HepG2 (cell line): ENCODE data around the gene CPPED1. TPM values are rescaled to one million over a fixed set of nuclear protein-coding genes. Genes with fewer than 3 reads are reported as not detected.

Experiments
- ATAC-seq: fragments of 200-7000 bp; cut with Tn5 transposase; 3 replicates; pipeline ENCODE4 v1.9.1; 2020; ENCODE audit warnings: mild to moderate bottlenecking, moderate library complexity
- BruUV-seq: library from RNA; stranded (reverse); fragments of 400-500 nt; replicated peaks from 2 replicates; lab custom pipeline; 2021; lab: Mats Ljungman, UMichigan
- CTCF ChIA-PET: fragments of 300-600 bp; formaldehyde crosslinking; extraction: SDS; loops from one replicate; lab custom pipeline; 2021; ENCODE audit warnings: low total read pairs, inconsistent platforms, low intra/inter-chr PET ratio; lab: Yijun Ruan, JAX
- POLR2A ChIA-PET: fragments of 350-600 bp; sonication (Branson Sonifier 250); formaldehyde crosslinking; loops from one replicate; lab custom pipeline; 2020; ENCODE audit warnings: antibody characterized with exemption, inconsistent platforms; lab: Yijun Ruan, JAX
- DNase-seq: peaks from one replicate; pipeline ENCODE4 v3.0.0-alpha.2; 2015; ENCODE audit warnings: low spot score
- FAIRE-seq: peaks from 3 replicates; lab custom pipeline; 2011; peaks lifted over from hg19 to GRCh38; lab: Jason Lieb, UNC
- H2AFZ ChIP-seq: one replicate; pipeline ENCODE4 v1.6.1; 2011; ENCODE audit warnings: low read length, inconsistent platforms
- H3K27ac ChIP-seq: fragments of 300-600 bp; 3 replicates; pipeline ENCODE4 v1.8.0; 2011; ENCODE audit warnings: mixed run types, mild to moderate bottlenecking, mixed read lengths, low read length, inconsistent platforms; ENCODE audit not compliant: insufficient read depth; ENCODE audit errors: extremely low read length
- H3K27me3 ChIP-seq, 2 experiments: fragments of 200-600 bp in 1 of 2; 2 replicates in 1 of 2; 3 replicates in 1 of 2; pipeline versions ENCODE4 v1.6.0 to v1.8.0; 2011; ENCODE audit warnings: low read length in 2 of 2, mild to moderate bottlenecking in 2 of 2, moderate library complexity in 2 of 2, inconsistent platforms in 1 of 2; ENCODE audit not compliant: insufficient read depth in 2 of 2, control insufficient read depth in 1 of 2
- H3K36me3 ChIP-seq, 2 experiments: fragments of 200-600 bp in 1 of 2; replicated peaks in 1 of 2; 2 replicates in 1 of 2; 3 replicates in 1 of 2; pipeline versions ENCODE4 v1.5.1 to v1.8.0; 2011; ENCODE audit warnings: low read length in 2 of 2, inconsistent platforms in 1 of 2; ENCODE audit not compliant: insufficient read depth in 2 of 2, control insufficient read depth in 1 of 2
- H3K4me1 ChIP-seq: 2 replicates; pipeline ENCODE4 v1.5.1; 2012; ENCODE audit warnings: low read length, inconsistent platforms; ENCODE audit not compliant: insufficient read depth
- H3K4me2 ChIP-seq: 2 replicates; pipeline ENCODE4 v1.6.0; 2011; ENCODE audit warnings: low read depth, low read length, inconsistent platforms
- H3K4me3 ChIP-seq, 3 experiments: fragments of 200-600 bp in 1 of 3; sonication (generic), shearing (Covaris generic) in 1 of 3; replicated peaks in 1 of 3; 2 replicates each; pipeline ENCODE4 v1.5.1; 2011 to 2016; ENCODE audit warnings: low read length in 3 of 3, inconsistent platforms in 2 of 3, low read depth in 2 of 3, mild to moderate bottlenecking in 2 of 3, control low read depth in 1 of 3, mixed read lengths in 1 of 3; ENCODE audit not compliant: insufficient read depth in 1 of 3
- H3K79me2 ChIP-seq: one replicate; pipeline ENCODE4 v1.6.1; 2011; ENCODE audit warnings: low read length, inconsistent platforms; ENCODE audit not compliant: insufficient read depth
- H3K9ac ChIP-seq: 2 replicates; pipeline ENCODE4 v1.6.0; 2011; ENCODE audit warnings: mild to moderate bottlenecking, low read depth, low read length, inconsistent platforms; ENCODE audit not compliant: insufficient read depth
- H3K9me3 ChIP-seq: 2 replicates; pipeline ENCODE4 v1.5.1; 2012; ENCODE audit warnings: mild to moderate bottlenecking, low read length
- H4K20me1 ChIP-seq: 2 replicates; pipeline ENCODE4 v1.6.0; 2011; ENCODE audit warnings: inconsistent platforms, mild to moderate bottlenecking, low read length, moderate library complexity; ENCODE audit not compliant: insufficient read depth
- CEBPB ChIP-seq: IDR thresholded peaks from 2 replicates; pipeline ENCODE4 v1.6.1; 2011; ENCODE audit warnings: low read depth, low read length, improper control_type of control experiment, borderline replicate concordance
- CHD4 ChIP-seq: fragments of 200-600 bp; sonication (generic); IDR thresholded peaks from 2 replicates; pipeline ENCODE4 v1.7.0; 2017; ENCODE audit warnings: mild to moderate bottlenecking, low read length, borderline replicate concordance
- DNMT1 ChIP-seq: sonication (generic); formaldehyde crosslinking; IDR thresholded peaks from 2 replicates; pipeline ENCODE4 v1.5.1; 2020; ENCODE audit warnings: mild to moderate bottlenecking, missing genetic modification reagents
- NR2F6 ChIP-seq, 2 experiments: IDR thresholded peaks; 2 replicates each; pipeline ENCODE4 v1.6.1; 2016; ENCODE audit warnings: antibody characterized with exemption in 1 of 2, mild to moderate bottlenecking in 1 of 2
- SRY ChIP-seq: sonication (generic); formaldehyde crosslinking; IDR thresholded peaks from 2 replicates; pipeline ENCODE4 v1.8.0; 2022; ENCODE audit warnings: mild to moderate bottlenecking, missing genetic modification reagents
- THYN1 ChIP-seq: sonication (generic); formaldehyde crosslinking; IDR thresholded peaks from 2 replicates; pipeline ENCODE4 v1.8.1; 2023; ENCODE audit warnings: low read depth, mild to moderate bottlenecking, moderate library complexity, missing genetic modification reagents, borderline replicate concordance
- ZEB1 ChIP-seq: IDR thresholded peaks from 2 replicates; pipeline ENCODE4 v1.6.1; 2012; ENCODE audit warnings: mild to moderate bottlenecking, low read depth, inconsistent platforms; ENCODE audit not compliant: insufficient replicate concordance
- ZMYM4 ChIP-seq: sonication (generic); formaldehyde crosslinking; IDR thresholded peaks from 2 replicates; pipeline ENCODE4 v1.8.1; 2023; ENCODE audit warnings: mild to moderate bottlenecking, missing genetic modification reagents
- ZNF331 ChIP-seq: sonication (generic); formaldehyde crosslinking; IDR thresholded peaks from 2 replicates; pipeline ENCODE4 v1.4.0; 2020; ENCODE audit warnings: missing genetic modification reagents
- ZNF644 ChIP-seq: IDR thresholded peaks from 2 replicates; pipeline ENCODE4 v1.6.1; 2016; ENCODE audit warnings: low read depth
- ZNF713 ChIP-seq: sonication (generic); formaldehyde crosslinking; IDR thresholded peaks from 2 replicates; pipeline ENCODE4 v1.4.0; 2020; ENCODE audit warnings: mild to moderate bottlenecking, missing genetic modification reagents
- ZNF788 ChIP-seq: sonication (generic); formaldehyde crosslinking; IDR thresholded peaks from 2 replicates; pipeline ENCODE4 v1.5.0; 2020; ENCODE audit warnings: mild to moderate bottlenecking, missing genetic modification reagents, borderline replicate concordance
- WGBS: methylation state at CpG from one replicate; pipeline ENCODE4 v1.1.6; 2017; ENCODE audit warnings: low lambda C conversion rate; 5-methylcytosine and 5-hydroxymethylcytosine counted together
- in situ Hi-C: cut with HindIII; loops from 2 replicates; pipeline ENCODE4 v1.10.0; 2017; ENCODE audit warnings: low pct_unique_long_range_greater_than_20kb; ENCODE audit not compliant: extremely low pct_ligation_motif_present
- intact Hi-C: fragments of 100-400 bp; cut with micrococcal nuclease; formaldehyde crosslinking; loops from one replicate; pipeline ENCODE4 v1.10.0; 2022; ENCODE audit not compliant: unreplicated experiment
- polyA plus RNA-seq, 8 experiments: library from polyadenylated mRNA; depleted of rRNA in 3 of 8; stranded (reverse) in 7 of 8; unstranded in 1 of 8; fragments of >200 nt; fragmentation: Illumina TruSeq in 4 of 8; extraction: Trizol in 4 of 8; gene quantifications; 2 replicates each; pipeline versions ENCODE4 v1.2.1 to v1.2.3, GENCODE V29; 2011 to 2016; ENCODE audit warnings: low read depth in 4 of 8, missing spikeins in 1 of 8, mixed read lengths in 1 of 8; ENCODE audit not compliant: insufficient read depth in 1 of 8
- total RNA-seq, 5 experiments: library from RNA; depleted of rRNA; stranded (reverse); fragments of >200 nt; fragmentation: Illumina TruSeq; extraction: Trizol; gene quantifications; 2 replicates each; pipeline ENCODE4 v1.2.3, GENCODE V29; 2016; ENCODE audit warnings: low read depth in 1 of 5
- TF ChIP-seq, protein P1 (sequence below): sonication (generic); formaldehyde crosslinking; IDR thresholded peaks from 2 replicates; pipeline ENCODE4 v1.4.0; 2020; ENCODE audit warnings: missing genetic modification reagents
- TF ChIP-seq, protein P2 (sequence below): IDR thresholded peaks from 2 replicates; pipeline ENCODE4 v1.6.1; 2016; ENCODE audit warnings: missing genetic modification reagents, missing compliant biosample characterization
- TF ChIP-seq, protein P3 (sequence below): IDR thresholded peaks from 2 replicates; pipeline ENCODE4 v1.6.1; 2012; ENCODE audit warnings: low read length, improper control_type of control experiment
- TF ChIP-seq, protein P4 (sequence below): sonication (generic); formaldehyde crosslinking; IDR thresholded peaks from 2 replicates; pipeline ENCODE4 v1.5.1; 2020; ENCODE audit warnings: missing genetic modification reagents, mild to moderate bottlenecking, borderline replicate concordance

The CPPED1 gene
- total and polyA plus RNA-seq, 2 of the 13 experiments (the other 11 are each of a cell fraction or from before 2014, with no cell fraction given), result 66.6 to 71.3 TPM

DNA sequence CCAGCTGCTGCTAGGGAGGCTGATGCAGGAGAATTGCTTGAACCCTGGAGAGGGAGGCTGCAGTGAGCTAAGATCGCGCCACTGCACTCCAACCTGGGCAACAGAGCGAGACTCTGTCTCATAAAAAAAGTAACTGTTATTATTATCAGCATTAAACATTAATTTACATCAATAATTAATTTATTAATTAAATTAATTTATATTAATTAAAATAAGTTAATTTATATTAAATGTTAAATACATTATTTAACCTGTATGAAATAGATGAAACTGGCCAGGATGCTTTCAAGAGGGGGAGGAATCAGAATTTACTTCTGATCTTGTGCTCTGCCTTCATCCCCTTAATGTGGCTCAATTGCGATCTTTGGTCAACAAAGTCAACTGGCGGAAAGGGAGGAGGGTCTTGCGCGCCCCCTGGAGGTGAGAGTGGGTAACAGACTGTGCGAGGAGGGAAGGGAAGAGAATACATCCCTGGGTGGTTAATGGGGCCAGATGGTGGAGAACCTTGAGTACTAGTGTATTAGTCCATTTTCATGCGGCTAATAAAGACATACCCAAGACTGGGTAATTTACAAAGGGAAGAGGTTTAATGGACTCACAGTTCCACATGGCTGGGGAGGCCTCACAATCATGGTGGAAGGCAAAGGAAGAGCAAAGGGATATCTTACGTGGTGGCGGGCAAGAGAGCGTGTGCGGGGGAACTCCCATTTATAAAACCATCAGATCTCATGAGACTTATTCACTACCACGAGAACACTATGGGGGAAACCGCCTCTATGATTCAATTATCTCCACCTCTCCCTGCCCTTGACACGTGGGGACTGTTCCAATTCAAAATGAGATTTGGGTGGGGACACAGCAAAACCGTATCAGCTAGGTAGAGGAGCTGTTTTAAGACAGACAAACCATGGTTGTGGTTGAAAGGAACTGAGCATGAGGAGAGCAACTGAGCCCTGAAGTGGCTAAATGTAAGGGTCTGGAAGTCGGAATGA, 15.7 kb upstream of the CPPED1 start:
- POLR2A ChIA-PET, result no interaction called here
- WGBS, result 42% methylated on average over 18 of the region's 18 CpGs
- no peaks in the 10 kb centered on the region for H3K36me3 ChIP-seq
- H2AFZ ChIP-seq, result no peak overlapping the region
- H3K9me3 ChIP-seq, result no peaks in the 10 kb centered on the region
- no TSS peak for BruUV-seq
- peaks cover 34% of the 10 kb centered on the region for H3K4me1 ChIP-seq
- no peaks in the 10 kb centered on the region for H4K20me1 ChIP-seq
- H3K27ac ChIP-seq, result no peak overlapping the region
- H3K4me2 ChIP-seq, result no peak overlapping the region
- FAIRE-seq, result peak; percentile 77
- H3K4me3 ChIP-seq, result no peak overlapping the region
- intact Hi-C loops, result loop anchor here (1.0 to 5.0 kb wide), 4 partner anchors 157 to 479 kb away; no protein-coding TSS in a partner anchor
- in situ Hi-C loops, result loop anchor here (5.0 to 25.0 kb wide), 3 partner anchors 247 to 482 kb away; no protein-coding TSS in a partner anchor
- CTCF ChIA-PET, result interaction anchor here (1.6 to 2.9 kb wide), 4 partner anchors 245 to 479 kb away, joined by 8 to 43 read pairs (median 22); no protein-coding TSS in a partner anchor
- H3K9ac ChIP-seq, result no peak overlapping the region
- ATAC-seq, result peak; percentile 77
- H3K27me3 ChIP-seq, result 0 out of 5 replicates have a peak, but pooled peaks cover 0 to 13% of the 10 kb centered on the region in 2 experiments
- DNase-seq, result peak; percentile 79
- no peaks in the 10 kb centered on the region for H3K79me2 ChIP-seq
- peak; percentile 87; the same call in 1 of the 2 replicates for TF ChIP-seq DNMT1 (CRISPR knock-in tag)
- no peak for TF ChIP-seq THYN1 (CRISPR knock-in tag)
- TF ChIP-seq, protein P1, sequence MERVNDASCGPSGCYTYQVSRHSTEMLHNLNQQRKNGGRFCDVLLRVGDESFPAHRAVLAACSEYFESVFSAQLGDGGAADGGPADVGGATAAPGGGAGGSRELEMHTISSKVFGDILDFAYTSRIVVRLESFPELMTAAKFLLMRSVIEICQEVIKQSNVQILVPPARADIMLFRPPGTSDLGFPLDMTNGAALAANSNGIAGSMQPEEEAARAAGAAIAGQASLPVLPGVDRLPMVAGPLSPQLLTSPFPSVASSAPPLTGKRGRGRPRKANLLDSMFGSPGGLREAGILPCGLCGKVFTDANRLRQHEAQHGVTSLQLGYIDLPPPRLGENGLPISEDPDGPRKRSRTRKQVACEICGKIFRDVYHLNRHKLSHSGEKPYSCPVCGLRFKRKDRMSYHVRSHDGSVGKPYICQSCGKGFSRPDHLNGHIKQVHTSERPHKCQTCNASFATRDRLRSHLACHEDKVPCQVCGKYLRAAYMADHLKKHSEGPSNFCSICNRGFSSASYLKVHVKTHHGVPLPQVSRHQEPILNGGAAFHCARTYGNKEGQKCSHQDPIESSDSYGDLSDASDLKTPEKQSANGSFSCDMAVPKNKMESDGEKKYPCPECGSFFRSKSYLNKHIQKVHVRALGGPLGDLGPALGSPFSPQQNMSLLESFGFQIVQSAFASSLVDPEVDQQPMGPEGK (CRISPR knock-in tag), result 0 out of 2 replicates have a peak, but pooled peaks have one; percentile 29
- TF ChIP-seq, protein P2, sequence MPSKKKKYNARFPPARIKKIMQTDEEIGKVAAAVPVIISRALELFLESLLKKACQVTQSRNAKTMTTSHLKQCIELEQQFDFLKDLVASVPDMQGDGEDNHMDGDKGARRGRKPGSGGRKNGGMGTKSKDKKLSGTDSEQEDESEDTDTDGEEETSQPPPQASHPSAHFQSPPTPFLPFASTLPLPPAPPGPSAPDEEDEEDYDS (CRISPR knock-in tag), result 0 out of 2 replicates have a peak, but pooled peaks have one; percentile 50
- TF ChIP-seq, protein P3, sequence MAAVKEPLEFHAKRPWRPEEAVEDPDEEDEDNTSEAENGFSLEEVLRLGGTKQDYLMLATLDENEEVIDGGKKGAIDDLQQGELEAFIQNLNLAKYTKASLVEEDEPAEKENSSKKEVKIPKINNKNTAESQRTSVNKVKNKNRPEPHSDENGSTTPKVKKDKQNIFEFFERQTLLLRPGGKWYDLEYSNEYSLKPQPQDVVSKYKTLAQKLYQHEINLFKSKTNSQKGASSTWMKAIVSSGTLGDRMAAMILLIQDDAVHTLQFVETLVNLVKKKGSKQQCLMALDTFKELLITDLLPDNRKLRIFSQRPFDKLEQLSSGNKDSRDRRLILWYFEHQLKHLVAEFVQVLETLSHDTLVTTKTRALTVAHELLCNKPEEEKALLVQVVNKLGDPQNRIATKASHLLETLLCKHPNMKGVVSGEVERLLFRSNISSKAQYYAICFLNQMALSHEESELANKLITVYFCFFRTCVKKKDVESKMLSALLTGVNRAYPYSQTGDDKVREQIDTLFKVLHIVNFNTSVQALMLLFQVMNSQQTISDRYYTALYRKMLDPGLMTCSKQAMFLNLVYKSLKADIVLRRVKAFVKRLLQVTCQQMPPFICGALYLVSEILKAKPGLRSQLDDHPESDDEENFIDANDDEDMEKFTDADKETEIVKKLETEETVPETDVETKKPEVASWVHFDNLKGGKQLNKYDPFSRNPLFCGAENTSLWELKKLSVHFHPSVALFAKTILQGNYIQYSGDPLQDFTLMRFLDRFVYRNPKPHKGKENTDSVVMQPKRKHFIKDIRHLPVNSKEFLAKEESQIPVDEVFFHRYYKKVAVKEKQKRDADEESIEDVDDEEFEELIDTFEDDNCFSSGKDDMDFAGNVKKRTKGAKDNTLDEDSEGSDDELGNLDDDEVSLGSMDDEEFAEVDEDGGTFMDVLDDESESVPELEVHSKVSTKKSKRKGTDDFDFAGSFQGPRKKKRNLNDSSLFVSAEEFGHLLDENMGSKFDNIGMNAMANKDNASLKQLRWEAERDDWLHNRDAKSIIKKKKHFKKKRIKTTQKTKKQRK, result no peak
- peak; percentile 60; the same call in 1 of the 2 replicates for TF ChIP-seq ZMYM4
- TF ChIP-seq NR2F6 (IDR thresholded peaks at IDR 0.05), result no peak
- TF ChIP-seq NR2F6 (CRISPR knock-in tag; IDR thresholded peaks at IDR 0.05), result peak; percentile 26; the same call in 1 of the 2 replicates
- TF ChIP-seq CHD4, result no peak
- TF ChIP-seq CEBPB, result 0 out of 2 replicates have a peak, but pooled peaks have one; percentile 12
- TF ChIP-seq ZNF788 (CRISPR knock-in tag), result no peak
- TF ChIP-seq, protein P4, sequence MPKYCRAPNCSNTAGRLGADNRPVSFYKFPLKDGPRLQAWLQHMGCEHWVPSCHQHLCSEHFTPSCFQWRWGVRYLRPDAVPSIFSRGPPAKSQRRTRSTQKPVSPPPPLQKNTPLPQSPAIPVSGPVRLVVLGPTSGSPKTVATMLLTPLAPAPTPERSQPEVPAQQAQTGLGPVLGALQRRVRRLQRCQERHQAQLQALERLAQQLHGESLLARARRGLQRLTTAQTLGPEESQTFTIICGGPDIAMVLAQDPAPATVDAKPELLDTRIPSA (CRISPR knock-in tag), result no peak
- peak; percentile 68 for TF ChIP-seq ZNF331 (CRISPR knock-in tag)
- TF ChIP-seq ZNF713, result no peak
- TF ChIP-seq ZEB1, result no peak
- peak; percentile 89 for TF ChIP-seq ZNF644
- TF ChIP-seq SRY (CRISPR knock-in tag), result no peak
